K562 (cell line): Measurements from ENCODE around the gene ADAMTS6. TPM values are rescaled to one million over a fixed set of nuclear protein-coding genes. Genes with fewer than 3 reads are reported as not detected.

Source experiments
- CEBPZ ChIP-seq: fragments of 150-350 bp; IDR thresholded peaks from 2 replicates; pipeline ENCODE4 v1.6.1; 2014; ENCODE audit warnings: low read depth, mild to moderate bottlenecking, low read length, borderline replicate concordance
- MTA3 ChIP-seq: fragments of 450-650 bp; formaldehyde crosslinking; IDR thresholded peaks from 2 replicates; pipeline ENCODE4 v1.6.1; 2017; ENCODE audit warnings: mild to moderate bottlenecking, borderline replicate concordance
- PRDM10 ChIP-seq: fragments of 450-650 bp; IDR thresholded peaks from 2 replicates; pipeline ENCODE4 v1.6.1; 2018; ENCODE audit not compliant: partially characterized antibody
- RAD51 ChIP-seq: fragments of 450-650 bp; IDR thresholded peaks from 2 replicates; pipeline ENCODE4 v1.7.1; 2016; ENCODE audit warnings: low read depth, mild to moderate bottlenecking, borderline replicate concordance
- SAP30 ChIP-seq: fragments of 200-600 bp; sonication (generic); IDR thresholded peaks from 2 replicates; pipeline ENCODE4 v1.6.1; 2012; ENCODE audit warnings: borderline replicate concordance, low read depth, mild to moderate bottlenecking, moderate library complexity, low read length, control low read depth, inconsistent platforms; ENCODE audit not compliant: insufficient read depth, poor library complexity, severe bottlenecking
- ZNF384 ChIP-seq: IDR thresholded peaks from 2 replicates; pipeline ENCODE4 v1.6.1; 2012; ENCODE audit warnings: low read depth, low read length, improper control_type of control experiment
- ZNF639 ChIP-seq, 2 experiments: fragments of 200-800 bp in 1 of 2; sonication (Bioruptor generic) in 1 of 2; sonication (generic) in 1 of 2; formaldehyde crosslinking in 1 of 2; IDR thresholded peaks in 1 of 2; conservative IDR thresholded peaks in 1 of 2; 2 replicates each; pipeline versions ENCODE4 v1.5.0 to v1.6.1; 2016 to 2020; ENCODE audit warnings: missing compliant biosample characterization in 1 of 2, missing genetic modification characterization in 1 of 2, missing genetic modification reagents in 1 of 2
- polyA plus RNA-seq, 8 experiments: library from polyadenylated mRNA; depleted of rRNA in 4 of 8; stranded (reverse) in 5 of 8; unstranded in 3 of 8; fragments of >200 nt; fragmentation: Nextera tagmentation in 2 of 8; fragmentation: Illumina TruSeq in 1 of 8; extraction: Ambion mirVana in 2 of 8; extraction: Trizol in 1 of 8; gene quantifications; 2 replicates each; pipeline versions ENCODE4 v1.2.1 to v1.2.3, GENCODE V29; 2011 to 2014; ENCODE audit warnings: inconsistent platforms in 1 of 8, missing spikeins in 1 of 8
- total RNA-seq, 7 experiments: library from RNA; depleted of rRNA in 6 of 7; stranded (reverse); fragments of >200 nt in 6 of 7; fragmentation: Illumina TruSeq in 2 of 7; extraction: Trizol in 2 of 7; gene quantifications; 2 replicates each; pipeline versions ENCODE4 v1.2.1 to v1.2.3, GENCODE V29; 2011 to 2021; ENCODE audit warnings: low replicate concordance in 1 of 7

Gene ADAMTS6
- total and polyA plus RNA-seq, 9 of the 15 experiments (the other 6 are each of a cell fraction or from before 2014, with no cell fraction given), result 0.57 to 5.3 (median 1.5) TPM

GRCh38 chr5:65482296-65482735 lies 596 bp upstream of the ADAMTS6 start (continued):
- TF ChIP-seq CEBPZ, result no peak
- TF ChIP-seq MTA3, result no peak
- peak; percentile 41; the same call in 1 of the 2 replicates for TF ChIP-seq ZNF384
- TF ChIP-seq SAP30, result peak; percentile 8
- no peak for TF ChIP-seq RAD51
- TF ChIP-seq ZNF639 (CRISPR knock-in tag; conservative IDR thresholded peaks at IDR 0.05 in 1 of 2, IDR thresholded peaks at IDR 0.05 in 1 of 2), result 0 out of 4 replicates have a peak, but pooled peaks of 1 of the 2 experiments have one; percentile 35
- TF ChIP-seq PRDM10, result peak; percentile 95
- TF ChIP-seq, all 486 proteins: peak for 13
